ENCODE measurements around the gene GALT. TPM values are rescaled to one million over a fixed set of nuclear protein-coding genes. Genes with fewer than 3 reads are reported as not detected.

Gene GALT
- total RNA-seq, 4 donors from 2014 or later = 38.5 to 75.3 (median 63.7) TPM

GRCh38 chr9:34684145-34684544 is 37.7 kb downstream of the GALT start:
- 95 to 97% methylated on average over 4 of the region's 4 CpGs for WGBS, 2 donors
- TF ChIP-seq CTCF (IDR thresholded peaks at IDR 0.05) (no peak), EP300 (IDR thresholded peaks at IDR 0.05) (no peak), POLR2A (IDR thresholded peaks at IDR 0.05) (no peak)
- Histone ChIP-seq H3K27ac (no peak overlapping the region), H3K4me1 (peaks cover 0 to 24% (median 1%) of the 10 kb centered on the region in 4 donors), H3K4me3 (no peak overlapping the region), H3K36me3 (peaks cover 0 to 7% (median 0%) of the 10 kb centered on the region in 3 donors), H3K9me3 (no peaks in the 10 kb centered on the region), H3K27me3 (no peaks in the 10 kb centered on the region)
- no peak for DNase-seq (ENCODE audit: low spot score in 2 of 2)

- no peak for DNase-seq (ENCODE audit: low spot score in 2 of 2)
- TF ChIP-seq EP300 (IDR thresholded peaks at IDR 0.05) (no peak), POLR2A (IDR thresholded peaks at IDR 0.05) (no peak), CTCF (IDR thresholded peaks at IDR 0.05) (no peak)
- no peaks in the 10 kb centered on the region for H3K9me3 ChIP-seq
- peaks cover 0 to 7% (median 0%) of the 10 kb centered on the region in 3 donors for H3K36me3 ChIP-seq
- H3K4me3 ChIP-seq = no peak overlapping the region
- H3K27ac ChIP-seq = peak overlapping the region in 1 of 4 donors; percentile 45
- H3K4me1 ChIP-seq = peaks cover 0 to 24% (median 1%) of the 10 kb centered on the region in 4 donors
- H3K27me3 ChIP-seq = no peaks in the 10 kb centered on the region
- WGBS, 2 donors = 92 to 93% methylated on average over 4 of the region's 4 CpGs
Measured at GRCh38 chr9:34684816-34685215, 38.3 kb downstream of the GALT start.

GRCh38 chr9:34685591-34685990 is 39.1 kb downstream of the GALT start:
- Histone ChIP-seq H3K4me1 (peaks cover 0 to 27% (median 1%) of the 10 kb centered on the region in 4 donors), H3K27ac (peak overlapping the region in 1 of 4 donors; percentile 45), H3K27me3 (no peaks in the 10 kb centered on the region), H3K9me3 (no peaks in the 10 kb centered on the region), H3K36me3 (peaks cover 0 to 7% (median 0%) of the 10 kb centered on the region in 3 donors), H3K4me3 (no peak overlapping the region)
- DNase-seq (ENCODE audit: low spot score in 2 of 2) = no peak
- 88 to 96% methylated on average over 4 of the region's 4 CpGs for WGBS, 2 donors
- TF ChIP-seq CTCF (IDR thresholded peaks at IDR 0.05) (no peak), EP300 (IDR thresholded peaks at IDR 0.05) (no peak), POLR2A (IDR thresholded peaks at IDR 0.05) (no peak)

- H3K36me3 ChIP-seq = peaks cover 0 to 6% (median 0%) of the 10 kb centered on the region in 3 donors
- TF ChIP-seq EP300 (IDR thresholded peaks at IDR 0.05) (no peak), POLR2A (IDR thresholded peaks at IDR 0.05) (no peak), CTCF (IDR thresholded peaks at IDR 0.05) (no peak)
- DNase-seq (ENCODE audit: low spot score in 2 of 2) = peak in 1 of 2 donors; percentile 19
- H3K4me1 ChIP-seq = peaks cover 0 to 33% (median 1%) of the 10 kb centered on the region in 4 donors
- 68 to 78% methylated on average over 5 of the region's 5 CpGs for WGBS, 2 donors
- H3K4me3 ChIP-seq = no peak overlapping the region
- H3K27ac ChIP-seq = peak overlapping the region in 1 of 4 donors; percentile 45
- H3K9me3 ChIP-seq = no peaks in the 10 kb centered on the region
- no peaks in the 10 kb centered on the region for H3K27me3 ChIP-seq
Measured at GRCh38 chr9:34686231-34686630, 39.8 kb downstream of the GALT start.

- no peak for TF ChIP-seq EP300 (IDR thresholded peaks at IDR 0.05)
- no peak for TF ChIP-seq CTCF (IDR thresholded peaks at IDR 0.05)
- no peak for TF ChIP-seq POLR2A (IDR thresholded peaks at IDR 0.05)
- peaks cover 0 to 1% (median 0%) of the 10 kb centered on the region in 3 donors for H3K36me3 ChIP-seq
- H3K4me1 ChIP-seq = peaks cover 0 to 37% (median 1%) of the 10 kb centered on the region in 4 donors
- no peaks in the 10 kb centered on the region for H3K9me3 ChIP-seq
- DNase-seq (ENCODE audit: low spot score in 2 of 2) = no peak
- no peak overlapping the region for H3K4me3 ChIP-seq
- peak overlapping the region in 1 of 4 donors; percentile 4 for H3K27ac ChIP-seq
- no peaks in the 10 kb centered on the region for H3K27me3 ChIP-seq
- 57 to 64% methylated on average over 1 of the region's 1 CpG for WGBS, 2 donors
Measured at GRCh38 chr9:34686732-34687131, 40.3 kb downstream of the GALT start.
